Peyer's patch (tissue), 4 donors: ENCODE data around the gene CD79A. TPM values are rescaled to one million over a fixed set of nuclear protein-coding genes. Genes with fewer than 3 reads are reported as not detected.

Experiments used
- DNase-seq, 3 donors: peaks; one replicate each; pipeline ENCODE4 v3.0.0-alpha.2; 2017 to 2019
- H3K27ac ChIP-seq, 4 donors: fragments of 200-600 bp; sonication (generic); one replicate each; pipeline ENCODE4 v1.5.1; 2016 to 2019
- H3K27me3 ChIP-seq, 2 donors: fragments of 200-600 bp; sonication (generic); one replicate each; pipeline ENCODE4 v1.5.1; 2019
- H3K36me3 ChIP-seq, 3 donors: fragments of 200-600 bp; sonication (generic); one replicate each; pipeline ENCODE4 v1.5.1; 2016 to 2019
- H3K4me1 ChIP-seq, 4 donors: fragments of 200-600 bp; sonication (generic); one replicate each; pipeline ENCODE4 v1.5.1; 2016 to 2019
- H3K4me3 ChIP-seq, 4 donors: fragments of 200-600 bp; sonication (generic); 1 replicate in 3 of 4; 2 replicates in 1 of 4; pipeline ENCODE4 v1.5.1; 2016 to 2019; ENCODE audit warnings: mild to moderate bottlenecking in 1 of 4
- H3K9me3 ChIP-seq, 4 donors: fragments of 200-600 bp; sonication (generic); one replicate each; pipeline ENCODE4 v1.5.1; 2016 to 2019; ENCODE audit warnings: mild to moderate bottlenecking in 1 of 4
- CTCF ChIP-seq, 6 experiments: fragments of 450-650 bp in 4 of 6; fragments of 200-600 bp in 2 of 6; sonication (generic) in 1 of 6; IDR thresholded peaks; one replicate each; pipeline ENCODE4 v1.5.1; 2017 to 2019; ENCODE audit warnings: antibody characterized with exemption in 6 of 6, mild to moderate bottlenecking in 3 of 6, moderate library complexity in 1 of 6
- POLR2A ChIP-seq, 2 donors: fragments of 450-650 bp; IDR thresholded peaks; one replicate each; pipeline ENCODE4 v1.5.1; 2017; ENCODE audit warnings: antibody characterized with exemption in 2 of 2, mild to moderate bottlenecking in 2 of 2, moderate library complexity in 2 of 2
- total RNA-seq, 4 donors: library from RNA; depleted of rRNA; stranded (reverse); fragments of >200 nt; gene quantifications; one replicate each; pipeline ENCODE4 v1.1.0, GENCODE V29; 2016

CD79A gene
- total RNA-seq, 4 donors from 2014 or later: 2.8 to 65.2 (median 4.2) TPM

GRCh38 chr19:41890936-41891335 is 13.9 kb downstream of the CD79A start:
- TF ChIP-seq POLR2A (IDR thresholded peaks at IDR 0.05): no peak
- no peak for TF ChIP-seq CTCF (IDR thresholded peaks at IDR 0.05)
- Histone ChIP-seq H3K4me1 (peaks cover 0 to 20% (median 11%) of the 10 kb centered on the region in 4 donors), H3K27ac (no peak overlapping the region), H3K27me3 (no peaks in the 10 kb centered on the region), H3K36me3 (peaks cover 0 to 66% (median 0%) of the 10 kb centered on the region in 3 donors), H3K9me3 (no peaks in the 10 kb centered on the region), H3K4me3 (no peak overlapping the region)
- no peak for DNase-seq

GRCh38 chr19:41892173-41892902 is 15.3 kb downstream of the CD79A start:
- H3K27ac ChIP-seq: peak overlapping the region in 1 of 4 donors; percentile 42
- no peak for DNase-seq
- H3K36me3 ChIP-seq: peaks cover 0 to 78% (median 0%) of the 10 kb centered on the region in 3 donors
- no peaks in the 10 kb centered on the region for H3K9me3 ChIP-seq
- no peak overlapping the region for H3K4me3 ChIP-seq
- H3K27me3 ChIP-seq: no peaks in the 10 kb centered on the region
- TF ChIP-seq POLR2A (IDR thresholded peaks at IDR 0.05) (no peak), CTCF (IDR thresholded peaks at IDR 0.05) (no peak)
- H3K4me1 ChIP-seq: peaks cover 0 to 7% (median 3%) of the 10 kb centered on the region in 4 donors

GRCh38 chr19:41893899-41894298 is 16.8 kb downstream of the CD79A start:
- no peaks in the 10 kb centered on the region for H3K27me3 ChIP-seq
- peaks cover 0 to 2% (median 0%) of the 10 kb centered on the region in 4 donors for H3K4me1 ChIP-seq
- no peak for DNase-seq
- no peak overlapping the region for H3K27ac ChIP-seq
- peaks cover 0 to 84% (median 0%) of the 10 kb centered on the region in 3 donors for H3K36me3 ChIP-seq
- H3K4me3 ChIP-seq: no peak overlapping the region
- TF ChIP-seq POLR2A (IDR thresholded peaks at IDR 0.05) (no peak), CTCF (IDR thresholded peaks at IDR 0.05) (no peak)
- H3K9me3 ChIP-seq: no peaks in the 10 kb centered on the region

- no peaks in the 10 kb centered on the region for H3K27me3 ChIP-seq
- H3K36me3 ChIP-seq: peaks cover 0 to 84% (median 0%) of the 10 kb centered on the region in 3 donors
- TF ChIP-seq CTCF (IDR thresholded peaks at IDR 0.05): no peak
- TF ChIP-seq POLR2A (IDR thresholded peaks at IDR 0.05): no peak
Measured at GRCh38 chr19:41894350-41894749, 17.3 kb downstream of the CD79A start.

GRCh38 chr19:41895745-41896580 is 18.9 kb downstream of the CD79A start:
- TF ChIP-seq CTCF (IDR thresholded peaks at IDR 0.05): no peak
- TF ChIP-seq POLR2A (IDR thresholded peaks at IDR 0.05): no peak
- Histone ChIP-seq H3K4me3 (no peak overlapping the region), H3K4me1 (no peaks in the 10 kb centered on the region), H3K27ac (peak overlapping the region in 1 of 4 donors; percentile 10), H3K36me3 (peaks cover 0 to 85% (median 0%) of the 10 kb centered on the region in 3 donors), H3K27me3 (no peaks in the 10 kb centered on the region), H3K9me3 (no peaks in the 10 kb centered on the region)
- DNase-seq: no peak

More at GRCh38 chr19:41894350-41894749, 17.3 kb downstream of the CD79A start:
- Histone ChIP-seq H3K4me1 (no peaks in the 10 kb centered on the region), H3K4me3 (no peak overlapping the region), H3K9me3 (no peaks in the 10 kb centered on the region), H3K27ac (no peak overlapping the region)
- DNase-seq: no peak
